Measurements from ENCODE around the gene SEPTIN1. TPM values are rescaled to one million over a fixed set of nuclear protein-coding genes. Genes with fewer than 3 reads are reported as not detected.
A peak's percentile ranks its signal among the peaks of the same experiment; 100 is the strongest.

The SEPTIN1 gene
- total and polyA plus RNA-seq, 2 experiments from 2014 or later = 0.21 to 3.9 TPM

DNA sequence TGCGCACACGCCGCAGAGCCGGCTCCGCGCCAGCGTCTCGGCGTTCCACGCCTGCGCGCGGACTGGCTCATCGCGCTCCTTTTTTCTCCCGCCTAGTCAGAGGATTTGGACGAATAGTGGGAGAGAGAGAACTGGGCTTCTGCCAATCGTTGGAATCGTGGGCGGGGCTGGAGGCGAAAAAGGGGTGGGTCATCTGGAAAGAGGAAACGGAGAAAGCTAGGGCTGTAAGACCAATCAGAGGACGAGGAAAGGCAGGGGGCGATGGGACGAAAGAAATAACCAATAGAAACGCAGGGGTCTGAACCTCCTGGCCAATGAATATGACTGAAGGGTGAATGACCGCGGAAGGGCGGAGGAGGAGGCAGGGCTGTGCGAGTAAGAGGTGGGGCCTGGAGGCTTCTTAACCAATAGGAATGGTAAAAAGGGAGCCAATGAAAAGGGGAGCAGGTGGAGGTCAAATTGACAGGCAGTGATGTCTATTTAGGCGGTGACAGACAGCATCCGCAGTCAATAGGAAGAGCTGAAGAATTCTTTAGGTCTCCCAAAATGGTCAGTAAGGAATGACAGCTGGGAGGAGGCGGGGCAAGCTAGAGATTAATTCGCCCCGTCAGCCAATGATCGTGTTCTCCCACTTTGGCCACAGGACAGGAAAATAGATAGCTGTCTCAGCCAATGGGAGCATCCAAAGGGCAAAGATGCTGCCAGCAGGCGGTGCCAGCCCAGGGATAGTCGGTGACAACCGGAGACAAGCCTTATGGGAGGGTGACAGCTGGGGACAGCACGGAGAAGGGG, 11.7 kb downstream of the SEPTIN1 start, which contains the start of gene TBC1D10B:
Gene TBC1D10B (minus strand): TSS at position 39 of the 792 bp plus-strand sequence. CDS start 311 bp downstream, outside the sequence.
- H3K79me2 ChIP-seq (replicated peaks; ENCODE audit: insufficient read depth) = peaks cover 33% of the 10 kb centered on the region
- DNase-seq (ENCODE audit: low spot score) (peak; percentile 100), ATAC-seq (peak; percentile 85)
- H3K4me1 Mint-ChIP-seq = peaks cover 37% of the 10 kb centered on the region
- no peaks in the 10 kb centered on the region for H3K9me3 Mint-ChIP-seq
- no peaks in the 10 kb centered on the region for H3K9me2 ChIP-seq (ENCODE audit: insufficient read depth)
- H3K27ac ChIP-seq (ENCODE audit: low read depth) = no peak within 1 kb of the TSS
- H4K20me1 ChIP-seq (replicated peaks; ENCODE audit: insufficient read depth) = peaks cover 7% of the 10 kb centered on the region; the same call in 1 of the 2 replicates
- H3K4me2 ChIP-seq = peak within 1 kb of the TSS; percentile 98
- peaks cover 20% of the 10 kb centered on the region for H3K27me3 Mint-ChIP-seq (ENCODE audit: insufficient read depth, low read depth, poor library complexity)
- H3K4me3 Mint-ChIP-seq = peak within 1 kb of the TSS; percentile 78
- H3K4me1 ChIP-seq (ENCODE audit: insufficient read depth) = peaks cover 11% of the 10 kb centered on the region
- no peak within 1 kb of the TSS for H2AFZ ChIP-seq
- H3K36me3 Mint-ChIP-seq (ENCODE audit: low read depth) = peaks cover 5% of the 10 kb centered on the region; the same call in 2 of the 3 replicates
- peak within 1 kb of the TSS; percentile 85 for H3K4me3 ChIP-seq
- H3K36me3 ChIP-seq (ENCODE audit: insufficient read depth) = no peaks in the 10 kb centered on the region
- peak within 1 kb of the TSS; percentile 79 for H3K27ac Mint-ChIP-seq
- no peaks in the 10 kb centered on the region for H3F3A ChIP-seq (replicated peaks; ENCODE audit: low read depth)
- TF ChIP-seq ZNF114 (CRISPR knock-in tag; IDR thresholded peaks at IDR 0.05) (no peak), JUNB (IDR thresholded peaks at IDR 0.05; ENCODE audit: unreplicated experiment) (no peak), ZNF331 (CRISPR knock-in tag; IDR thresholded peaks at IDR 0.05; ENCODE audit: low read depth) (no peak), NANOG (IDR thresholded peaks at IDR 0.05; ENCODE audit: borderline replicate concordance) (no peak), POLR2AphosphoS5 (IDR thresholded peaks at IDR 0.05; ENCODE audit: low read depth) (peak; percentile 43; the same call in 1 of the 2 replicates), CREB1 (CRISPR knock-in tag; IDR thresholded peaks at IDR 0.05; ENCODE audit: low read depth) (peak; percentile 80), STAT1 (IDR thresholded peaks at IDR 0.05; ENCODE audit: unreplicated experiment) (no peak), EZH2phosphoT487 (IDR thresholded peaks at IDR 0.05; ENCODE audit: unreplicated experiment) (no peak), EZH2 (IDR thresholded peaks at IDR 0.05; ENCODE audit: low read depth, unreplicated experiment) (no peak)
- TF ChIP-seq, protein P1, sequence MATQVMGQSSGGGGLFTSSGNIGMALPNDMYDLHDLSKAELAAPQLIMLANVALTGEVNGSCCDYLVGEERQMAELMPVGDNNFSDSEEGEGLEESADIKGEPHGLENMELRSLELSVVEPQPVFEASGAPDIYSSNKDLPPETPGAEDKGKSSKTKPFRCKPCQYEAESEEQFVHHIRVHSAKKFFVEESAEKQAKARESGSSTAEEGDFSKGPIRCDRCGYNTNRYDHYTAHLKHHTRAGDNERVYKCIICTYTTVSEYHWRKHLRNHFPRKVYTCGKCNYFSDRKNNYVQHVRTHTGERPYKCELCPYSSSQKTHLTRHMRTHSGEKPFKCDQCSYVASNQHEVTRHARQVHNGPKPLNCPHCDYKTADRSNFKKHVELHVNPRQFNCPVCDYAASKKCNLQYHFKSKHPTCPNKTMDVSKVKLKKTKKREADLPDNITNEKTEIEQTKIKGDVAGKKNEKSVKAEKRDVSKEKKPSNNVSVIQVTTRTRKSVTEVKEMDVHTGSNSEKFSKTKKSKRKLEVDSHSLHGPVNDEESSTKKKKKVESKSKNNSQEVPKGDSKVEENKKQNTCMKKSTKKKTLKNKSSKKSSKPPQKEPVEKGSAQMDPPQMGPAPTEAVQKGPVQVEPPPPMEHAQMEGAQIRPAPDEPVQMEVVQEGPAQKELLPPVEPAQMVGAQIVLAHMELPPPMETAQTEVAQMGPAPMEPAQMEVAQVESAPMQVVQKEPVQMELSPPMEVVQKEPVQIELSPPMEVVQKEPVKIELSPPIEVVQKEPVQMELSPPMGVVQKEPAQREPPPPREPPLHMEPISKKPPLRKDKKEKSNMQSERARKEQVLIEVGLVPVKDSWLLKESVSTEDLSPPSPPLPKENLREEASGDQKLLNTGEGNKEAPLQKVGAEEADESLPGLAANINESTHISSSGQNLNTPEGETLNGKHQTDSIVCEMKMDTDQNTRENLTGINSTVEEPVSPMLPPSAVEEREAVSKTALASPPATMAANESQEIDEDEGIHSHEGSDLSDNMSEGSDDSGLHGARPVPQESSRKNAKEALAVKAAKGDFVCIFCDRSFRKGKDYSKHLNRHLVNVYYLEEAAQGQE (IDR thresholded peaks at IDR 0.05; ENCODE audit: unreplicated experiment) = no peak
- TF ChIP-seq, protein P2, sequence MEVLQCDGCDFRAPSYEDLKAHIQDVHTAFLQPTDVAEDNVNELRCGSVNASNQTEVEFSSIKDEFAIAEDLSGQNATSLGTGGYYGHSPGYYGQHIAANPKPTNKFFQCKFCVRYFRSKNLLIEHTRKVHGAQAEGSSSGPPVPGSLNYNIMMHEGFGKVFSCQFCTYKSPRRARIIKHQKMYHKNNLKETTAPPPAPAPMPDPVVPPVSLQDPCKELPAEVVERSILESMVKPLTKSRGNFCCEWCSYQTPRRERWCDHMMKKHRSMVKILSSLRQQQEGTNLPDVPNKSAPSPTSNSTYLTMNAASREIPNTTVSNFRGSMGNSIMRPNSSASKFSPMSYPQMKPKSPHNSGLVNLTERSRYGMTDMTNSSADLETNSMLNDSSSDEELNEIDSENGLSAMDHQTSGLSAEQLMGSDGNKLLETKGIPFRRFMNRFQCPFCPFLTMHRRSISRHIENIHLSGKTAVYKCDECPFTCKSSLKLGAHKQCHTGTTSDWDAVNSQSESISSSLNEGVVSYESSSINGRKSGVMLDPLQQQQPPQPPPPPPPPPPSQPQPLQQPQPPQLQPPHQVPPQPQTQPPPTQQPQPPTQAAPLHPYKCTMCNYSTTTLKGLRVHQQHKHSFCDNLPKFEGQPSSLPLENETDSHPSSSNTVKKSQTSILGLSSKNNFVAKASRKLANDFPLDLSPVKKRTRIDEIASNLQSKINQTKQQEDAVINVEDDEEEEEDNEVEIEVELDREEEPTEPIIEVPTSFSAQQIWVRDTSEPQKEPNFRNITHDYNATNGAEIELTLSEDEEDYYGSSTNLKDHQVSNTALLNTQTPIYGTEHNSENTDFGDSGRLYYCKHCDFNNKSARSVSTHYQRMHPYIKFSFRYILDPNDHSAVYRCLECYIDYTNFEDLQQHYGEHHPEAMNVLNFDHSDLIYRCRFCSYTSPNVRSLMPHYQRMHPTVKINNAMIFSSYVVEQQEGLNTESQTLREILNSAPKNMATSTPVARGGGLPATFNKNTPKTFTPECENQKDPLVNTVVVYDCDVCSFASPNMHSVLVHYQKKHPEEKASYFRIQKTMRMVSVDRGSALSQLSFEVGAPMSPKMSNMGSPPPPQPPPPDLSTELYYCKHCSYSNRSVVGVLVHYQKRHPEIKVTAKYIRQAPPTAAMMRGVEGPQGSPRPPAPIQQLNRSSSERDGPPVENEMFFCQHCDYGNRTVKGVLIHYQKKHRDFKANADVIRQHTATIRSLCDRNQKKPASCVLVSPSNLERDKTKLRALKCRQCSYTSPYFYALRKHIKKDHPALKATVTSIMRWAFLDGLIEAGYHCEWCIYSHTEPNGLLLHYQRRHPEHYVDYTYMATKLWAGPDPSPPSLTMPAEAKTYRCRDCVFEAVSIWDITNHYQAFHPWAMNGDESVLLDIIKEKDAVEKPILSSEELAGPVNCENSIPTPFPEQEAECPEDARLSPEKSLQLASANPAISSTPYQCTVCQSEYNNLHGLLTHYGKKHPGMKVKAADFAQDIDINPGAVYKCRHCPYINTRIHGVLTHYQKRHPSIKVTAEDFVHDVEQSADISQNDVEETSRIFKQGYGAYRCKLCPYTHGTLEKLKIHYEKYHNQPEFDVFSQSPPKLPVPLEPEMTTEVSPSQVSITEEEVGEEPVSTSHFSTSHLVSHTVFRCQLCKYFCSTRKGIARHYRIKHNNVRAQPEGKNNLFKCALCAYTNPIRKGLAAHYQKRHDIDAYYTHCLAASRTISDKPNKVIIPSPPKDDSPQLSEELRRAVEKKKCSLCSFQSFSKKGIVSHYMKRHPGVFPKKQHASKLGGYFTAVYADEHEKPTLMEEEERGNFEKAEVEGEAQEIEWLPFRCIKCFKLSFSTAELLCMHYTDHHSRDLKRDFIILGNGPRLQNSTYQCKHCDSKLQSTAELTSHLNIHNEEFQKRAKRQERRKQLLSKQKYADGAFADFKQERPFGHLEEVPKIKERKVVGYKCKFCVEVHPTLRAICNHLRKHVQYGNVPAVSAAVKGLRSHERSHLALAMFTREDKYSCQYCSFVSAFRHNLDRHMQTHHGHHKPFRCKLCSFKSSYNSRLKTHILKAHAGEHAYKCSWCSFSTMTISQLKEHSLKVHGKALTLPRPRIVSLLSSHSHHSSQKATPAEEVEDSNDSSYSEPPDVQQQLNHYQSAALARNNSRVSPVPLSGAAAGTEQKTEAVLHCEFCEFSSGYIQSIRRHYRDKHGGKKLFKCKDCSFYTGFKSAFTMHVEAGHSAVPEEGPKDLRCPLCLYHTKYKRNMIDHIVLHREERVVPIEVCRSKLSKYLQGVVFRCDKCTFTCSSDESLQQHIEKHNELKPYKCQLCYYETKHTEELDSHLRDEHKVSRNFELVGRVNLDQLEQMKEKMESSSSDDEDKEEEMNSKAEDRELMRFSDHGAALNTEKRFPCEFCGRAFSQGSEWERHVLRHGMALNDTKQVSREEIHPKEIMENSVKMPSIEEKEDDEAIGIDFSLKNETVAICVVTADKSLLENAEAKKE (CRISPR knock-in tag; IDR thresholded peaks at IDR 0.05) = no peak
- TF ChIP-seq, protein P3, sequence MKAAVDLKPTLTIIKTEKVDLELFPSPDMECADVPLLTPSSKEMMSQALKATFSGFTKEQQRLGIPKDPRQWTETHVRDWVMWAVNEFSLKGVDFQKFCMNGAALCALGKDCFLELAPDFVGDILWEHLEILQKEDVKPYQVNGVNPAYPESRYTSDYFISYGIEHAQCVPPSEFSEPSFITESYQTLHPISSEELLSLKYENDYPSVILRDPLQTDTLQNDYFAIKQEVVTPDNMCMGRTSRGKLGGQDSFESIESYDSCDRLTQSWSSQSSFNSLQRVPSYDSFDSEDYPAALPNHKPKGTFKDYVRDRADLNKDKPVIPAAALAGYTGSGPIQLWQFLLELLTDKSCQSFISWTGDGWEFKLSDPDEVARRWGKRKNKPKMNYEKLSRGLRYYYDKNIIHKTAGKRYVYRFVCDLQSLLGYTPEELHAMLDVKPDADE (IDR thresholded peaks at IDR 0.05) = no peak
- TF ChIP-seq, protein P4, sequence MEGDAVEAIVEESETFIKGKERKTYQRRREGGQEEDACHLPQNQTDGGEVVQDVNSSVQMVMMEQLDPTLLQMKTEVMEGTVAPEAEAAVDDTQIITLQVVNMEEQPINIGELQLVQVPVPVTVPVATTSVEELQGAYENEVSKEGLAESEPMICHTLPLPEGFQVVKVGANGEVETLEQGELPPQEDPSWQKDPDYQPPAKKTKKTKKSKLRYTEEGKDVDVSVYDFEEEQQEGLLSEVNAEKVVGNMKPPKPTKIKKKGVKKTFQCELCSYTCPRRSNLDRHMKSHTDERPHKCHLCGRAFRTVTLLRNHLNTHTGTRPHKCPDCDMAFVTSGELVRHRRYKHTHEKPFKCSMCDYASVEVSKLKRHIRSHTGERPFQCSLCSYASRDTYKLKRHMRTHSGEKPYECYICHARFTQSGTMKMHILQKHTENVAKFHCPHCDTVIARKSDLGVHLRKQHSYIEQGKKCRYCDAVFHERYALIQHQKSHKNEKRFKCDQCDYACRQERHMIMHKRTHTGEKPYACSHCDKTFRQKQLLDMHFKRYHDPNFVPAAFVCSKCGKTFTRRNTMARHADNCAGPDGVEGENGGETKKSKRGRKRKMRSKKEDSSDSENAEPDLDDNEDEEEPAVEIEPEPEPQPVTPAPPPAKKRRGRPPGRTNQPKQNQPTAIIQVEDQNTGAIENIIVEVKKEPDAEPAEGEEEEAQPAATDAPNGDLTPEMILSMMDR (conservative IDR thresholded peaks at IDR 0.05; ENCODE audit: low read depth in 2 of 2) = 0 out of 4 replicates have a peak, but pooled peaks of 1 of the 2 experiments have one; percentile 26
- no peaks in the 10 kb centered on the region for H3K27me3 ChIP-seq (ENCODE audit: insufficient read depth)
